Activated CD8-positive, alpha-beta memory T cell treated with anti-CD3 and anti-CD28 coated beads, Interleukin-2, amount 50 U/mL, for 1 hour (primary cell): ENCODE data around the gene DGCR8.

Experiments
- DNase-seq: peaks from one replicate; pipeline ENCODE4 v3.0.0-alpha.2; 2020; ENCODE audit errors: extremely low read depth

The DGCR8 gene

GRCh38 chr22:20124083-20124787 is 44.2 kb downstream of the DGCR8 start:
- DNase-seq, result no peak

- no peak for DNase-seq
Observed at GRCh38 chr22:20125201-20126174, 45.4 kb downstream of the DGCR8 start.

- no peak for DNase-seq
Observed at GRCh38 chr22:20126284-20127029, 46.4 kb downstream of the DGCR8 start.

- DNase-seq, result no peak
Observed at GRCh38 chr22:20127318-20127868, 47.4 kb downstream of the DGCR8 start.

GRCh38 chr22:20127869-20128618 is 48.0 kb downstream of the DGCR8 start:
- no peak for DNase-seq

GRCh38 chr22:20128619-20128901 is 48.5 kb downstream of the DGCR8 start:
- DNase-seq, result no peak

- no peak for DNase-seq
Observed at GRCh38 chr22:20128902-20129746, 49.1 kb downstream of the DGCR8 start.

GRCh38 chr22:20129747-20130014 is 49.6 kb downstream of the DGCR8 start:
- DNase-seq, result no peak

- DNase-seq, result no peak
Observed at GRCh38 chr22:20130319-20130718, 50.3 kb downstream of the DGCR8 start.

- DNase-seq, result peak; percentile 58
Observed at GRCh38 chr22:20130731-20131596, 50.9 kb downstream of the DGCR8 start.

GRCh38 chr22:20131597-20131858 is 51.5 kb downstream of the DGCR8 start, which contains the start of gene ZDHHC8:
ZDHHC8 (plus strand) TSS chr22:20131804; CDS start chr22:20131948, 144 bp downstream.
- no peak for DNase-seq

- DNase-seq, result no peak
Observed at GRCh38 chr22:20131859-20132685, 52.0 kb downstream of the DGCR8 start.

- no peak for DNase-seq
Observed at GRCh38 chr22:20132686-20133246, 52.7 kb downstream of the DGCR8 start.

- no peak for DNase-seq
Observed at GRCh38 chr22:20133930-20134549, 54.0 kb downstream of the DGCR8 start.

- no peak for DNase-seq
Observed at GRCh38 chr22:20135265-20135664, 55.2 kb downstream of the DGCR8 start.

- no peak for DNase-seq
Observed at GRCh38 chr22:20135806-20136602, 56.0 kb downstream of the DGCR8 start.

- DNase-seq, result no peak
Observed at GRCh38 chr22:20136603-20136873, 56.5 kb downstream of the DGCR8 start.

- DNase-seq, result no peak
Observed at GRCh38 chr22:20137113-20137512, 57.1 kb downstream of the DGCR8 start.
